ENCODE data around the gene CNNM3.
"Not testable (repeated sequence)": the region's sequence is repeated elsewhere in the genome, so short reads cannot be mapped to it uniquely, and the experiment has no call there.

The CNNM3 gene

DNA sequence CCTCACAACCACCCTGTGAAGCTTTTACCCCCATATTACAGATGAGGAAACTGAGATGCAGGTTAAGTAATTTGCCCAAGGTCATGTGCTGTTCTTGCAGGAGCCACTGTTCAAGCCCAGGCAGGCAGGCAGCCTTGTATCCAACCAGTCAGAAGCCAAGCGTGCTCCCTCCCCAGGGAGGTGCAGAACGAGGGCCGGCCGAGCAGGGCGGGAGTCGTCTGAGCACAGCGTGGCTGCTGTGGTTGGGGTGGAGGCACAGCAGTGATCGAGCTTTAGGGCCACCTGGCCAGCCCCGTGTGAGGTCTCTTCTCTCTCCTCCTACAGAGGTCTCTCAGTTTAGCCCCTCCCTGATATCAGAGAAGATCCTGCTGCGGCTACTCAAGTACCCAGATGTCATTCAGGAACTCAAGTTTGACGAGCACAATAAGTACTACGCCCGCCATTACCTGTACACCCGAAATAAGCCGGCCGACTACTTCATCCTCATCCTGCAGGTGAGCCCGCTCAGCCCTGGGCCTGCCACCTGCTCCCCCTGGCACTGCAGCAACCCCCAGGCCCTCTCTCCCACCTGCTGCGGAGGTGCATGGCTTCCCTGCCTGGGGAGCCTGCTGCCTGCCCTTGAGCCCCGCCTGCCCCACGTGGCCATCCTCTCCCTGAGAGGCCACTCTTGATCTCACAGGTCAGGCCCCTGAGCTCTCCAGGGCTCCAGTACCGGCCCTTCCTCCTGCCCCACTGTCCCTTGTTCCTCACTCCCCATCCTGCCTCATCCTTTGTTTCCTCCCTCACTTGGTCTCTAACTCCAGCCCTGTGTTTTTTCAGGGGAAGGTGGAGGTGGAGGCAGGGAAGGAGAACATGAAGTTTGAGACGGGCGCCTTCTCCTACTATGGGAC is 17.1 kb upstream of the CNNM3 start:
- in situ Hi-C loops (cut with MboI; ENCODE audit: low sequenced_read_pairs), result no loop called here

DNA sequence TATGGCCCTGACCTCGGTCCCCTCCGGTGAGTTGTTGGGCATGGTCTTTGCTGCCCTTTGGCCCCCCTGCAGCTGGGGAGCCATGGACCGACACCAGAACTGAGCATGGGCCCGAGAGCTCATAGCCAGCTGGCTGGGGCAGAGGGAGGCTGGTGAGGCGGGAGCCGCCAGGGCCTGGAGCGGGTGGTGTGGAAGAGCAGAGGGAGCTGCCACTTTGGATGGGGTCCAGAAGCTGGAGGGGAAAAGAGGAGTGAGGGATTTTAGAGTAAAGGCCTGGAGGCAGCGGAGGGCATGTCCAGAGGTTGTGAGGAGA is 16.5 kb upstream of the CNNM3 start:
- in situ Hi-C loops (cut with MboI; ENCODE audit: low sequenced_read_pairs), result no loop called here

DNA sequence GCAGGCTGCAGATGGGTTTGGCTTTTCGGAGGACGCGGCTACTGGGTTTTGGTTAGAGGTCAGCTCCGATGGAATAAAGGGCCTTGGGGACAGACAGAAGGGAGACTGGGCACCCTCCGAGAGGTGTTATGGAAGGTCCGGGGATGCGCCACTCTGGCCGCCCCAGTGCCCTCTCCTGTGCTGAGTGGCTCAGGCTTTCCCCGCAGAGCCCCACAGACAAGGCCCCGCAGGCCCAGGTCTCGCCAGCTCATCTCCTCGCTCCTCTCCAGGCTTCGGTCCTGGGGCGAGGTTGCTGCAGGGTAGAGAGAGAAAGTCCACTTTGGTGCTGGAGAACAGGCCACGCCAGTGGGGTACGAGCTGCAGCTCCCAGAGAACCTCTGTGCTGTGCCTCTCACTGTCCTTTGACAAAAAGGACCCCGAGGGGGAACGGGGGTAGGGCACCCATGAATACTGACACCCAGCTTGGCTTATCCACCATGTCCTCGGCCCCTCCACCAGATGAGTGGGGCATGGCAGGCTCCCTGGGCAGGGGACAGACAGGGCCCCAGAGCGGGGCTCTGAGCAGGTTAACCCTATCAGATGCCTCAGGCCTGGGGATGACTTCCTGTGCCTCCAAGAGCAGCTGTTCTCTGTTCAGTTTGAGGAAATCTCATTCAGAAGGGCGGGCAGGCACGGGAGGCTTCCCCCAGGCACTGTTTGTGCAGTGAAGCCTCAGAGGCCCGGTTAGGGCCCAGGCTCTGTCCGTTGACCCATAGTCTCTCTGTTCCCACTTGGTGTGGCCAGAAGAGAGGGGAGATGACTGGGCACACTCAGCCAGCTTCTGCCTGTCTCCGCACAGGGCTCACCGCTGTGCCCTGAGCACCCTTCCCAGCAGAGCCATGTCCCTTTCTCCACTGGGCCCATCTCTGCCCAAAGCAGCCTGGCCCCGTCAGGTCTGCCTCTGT is 15.7 kb upstream of the CNNM3 start:
- in situ Hi-C loops (cut with MboI; ENCODE audit: low sequenced_read_pairs), result no loop called here

DNA sequence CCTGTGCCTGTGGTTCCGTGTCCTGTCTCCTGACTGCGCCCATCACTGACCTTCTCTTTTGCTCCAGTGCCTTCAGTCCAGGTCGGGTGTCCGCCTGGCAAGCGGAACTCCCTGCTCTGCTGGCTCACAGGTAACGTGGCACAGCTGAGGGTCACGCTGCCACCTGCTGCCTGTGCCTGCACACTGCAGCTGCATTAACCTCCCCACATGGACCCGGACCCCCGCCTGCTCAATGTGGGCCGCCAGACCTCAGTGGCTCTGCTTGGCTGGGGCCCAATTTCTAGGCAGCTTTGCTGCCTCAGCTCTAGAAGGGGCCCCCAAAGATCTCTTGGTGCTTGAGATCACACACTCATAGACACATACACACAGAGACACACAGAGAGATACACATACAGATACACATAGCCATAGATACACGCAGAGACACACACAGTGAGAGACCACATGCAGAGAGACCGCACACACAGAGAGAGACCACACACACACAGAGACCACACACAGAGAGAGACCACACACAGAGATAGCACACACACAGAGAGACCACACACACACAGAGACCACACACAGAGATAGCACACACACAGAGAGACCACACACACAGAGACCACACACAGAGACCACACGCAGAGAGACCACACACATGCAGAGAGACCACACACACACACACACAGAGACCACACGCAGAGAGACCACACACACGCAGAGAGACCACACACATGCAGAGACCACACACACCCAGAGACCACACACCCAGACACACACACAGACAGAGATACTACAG is 14.9 kb upstream of the CNNM3 start:
- in situ Hi-C loops (cut with MboI; ENCODE audit: low sequenced_read_pairs), result no loop called here

DNA sequence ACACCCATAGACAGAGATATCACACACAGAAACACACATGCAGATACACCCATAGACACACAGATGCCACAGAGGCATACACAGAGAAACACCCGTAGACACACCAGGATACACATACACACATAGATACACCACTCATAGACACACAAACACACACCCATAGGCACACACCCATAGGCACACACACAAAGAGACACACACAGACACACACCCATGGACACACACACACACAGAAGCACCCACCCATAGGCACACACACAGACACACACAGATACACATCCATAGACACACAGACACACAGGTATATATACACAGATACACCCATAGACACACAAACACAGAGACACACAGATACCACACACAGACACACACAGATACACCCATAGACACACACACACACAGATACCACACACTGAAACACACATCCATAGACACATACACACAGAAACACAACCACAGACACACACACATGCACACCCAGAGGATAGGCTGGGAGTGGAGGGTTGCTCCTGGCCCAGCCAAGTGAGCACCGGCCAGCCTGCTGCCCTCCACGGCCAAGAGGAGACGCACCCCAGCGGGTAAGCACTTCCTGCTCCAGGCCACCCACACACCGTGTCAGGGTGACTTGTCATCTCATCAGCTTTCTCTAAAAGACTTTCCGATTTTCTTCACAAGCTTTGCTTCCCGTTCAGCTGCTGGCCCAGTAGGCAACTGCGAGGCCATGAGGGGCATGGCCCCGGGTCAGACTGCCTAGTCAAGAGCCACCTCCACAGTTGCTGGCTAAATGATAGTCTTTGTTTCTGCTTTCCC is 14.1 kb upstream of the CNNM3 start:
- in situ Hi-C loops (cut with MboI; ENCODE audit: low sequenced_read_pairs), result no loop called here

DNA sequence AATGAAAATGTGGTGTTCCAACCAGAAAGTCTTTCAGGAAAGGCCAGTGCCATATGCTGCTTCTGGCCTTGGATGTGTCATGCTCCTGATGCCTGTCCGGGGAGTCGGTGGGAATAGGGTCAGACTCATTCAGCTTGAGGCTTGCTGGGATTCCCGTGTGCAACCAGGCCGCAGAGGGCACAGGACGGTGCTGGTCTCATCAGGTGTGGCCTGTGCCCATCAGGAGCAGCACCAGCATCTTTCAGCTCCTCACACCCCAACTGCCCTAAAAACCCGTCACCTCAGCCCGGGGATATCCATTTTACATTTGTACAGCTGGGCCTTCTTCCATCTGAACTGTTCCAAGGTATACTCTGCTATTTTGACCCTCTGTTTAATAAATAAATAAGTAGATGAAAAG is 13.3 kb upstream of the CNNM3 start:
- in situ Hi-C loops (cut with MboI; ENCODE audit: low sequenced_read_pairs), result no loop called here

DNA sequence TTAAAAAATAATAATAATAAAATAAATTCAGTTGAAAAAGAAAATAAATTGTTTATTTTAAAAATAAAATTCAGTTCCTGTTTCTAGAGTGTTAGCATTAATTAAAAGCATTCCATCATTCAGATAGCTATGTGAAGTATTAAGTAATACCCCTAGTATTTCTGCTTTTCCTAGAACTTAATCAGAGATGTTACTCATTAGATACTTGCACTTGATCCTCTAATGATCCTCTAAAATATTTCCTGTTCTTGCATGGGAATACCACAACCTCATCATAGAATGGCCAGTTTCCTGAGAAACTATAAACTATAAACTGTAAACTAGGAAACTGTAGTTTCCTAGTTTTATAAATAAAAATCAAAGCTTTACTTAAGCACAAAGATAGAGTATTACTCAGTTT is 11.1 kb upstream of the CNNM3 start:
- in situ Hi-C loops (cut with MboI; ENCODE audit: low sequenced_read_pairs), result no loop called here

DNA sequence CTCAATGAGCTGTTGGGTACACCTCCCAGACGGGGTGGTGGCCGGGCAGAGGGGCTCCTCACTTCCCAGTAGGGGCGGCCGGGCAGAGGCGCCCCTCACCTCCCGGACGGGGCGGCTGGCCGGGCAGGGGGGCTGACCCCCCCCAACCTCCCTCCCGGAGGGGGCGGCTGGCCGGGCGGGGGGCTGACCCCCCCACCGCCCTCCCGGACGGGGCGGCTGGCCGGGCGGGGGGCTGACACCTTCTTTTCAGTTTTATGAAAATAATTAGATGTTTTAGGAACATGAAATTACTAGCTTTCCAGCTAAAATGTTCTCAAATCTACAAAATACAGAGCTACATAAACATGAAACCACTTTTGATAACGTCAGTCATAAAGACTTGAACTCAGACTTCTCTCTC is 10.1 kb upstream of the CNNM3 start:
- in situ Hi-C loops (cut with MboI; ENCODE audit: low sequenced_read_pairs), result not testable (repeated sequence)

DNA sequence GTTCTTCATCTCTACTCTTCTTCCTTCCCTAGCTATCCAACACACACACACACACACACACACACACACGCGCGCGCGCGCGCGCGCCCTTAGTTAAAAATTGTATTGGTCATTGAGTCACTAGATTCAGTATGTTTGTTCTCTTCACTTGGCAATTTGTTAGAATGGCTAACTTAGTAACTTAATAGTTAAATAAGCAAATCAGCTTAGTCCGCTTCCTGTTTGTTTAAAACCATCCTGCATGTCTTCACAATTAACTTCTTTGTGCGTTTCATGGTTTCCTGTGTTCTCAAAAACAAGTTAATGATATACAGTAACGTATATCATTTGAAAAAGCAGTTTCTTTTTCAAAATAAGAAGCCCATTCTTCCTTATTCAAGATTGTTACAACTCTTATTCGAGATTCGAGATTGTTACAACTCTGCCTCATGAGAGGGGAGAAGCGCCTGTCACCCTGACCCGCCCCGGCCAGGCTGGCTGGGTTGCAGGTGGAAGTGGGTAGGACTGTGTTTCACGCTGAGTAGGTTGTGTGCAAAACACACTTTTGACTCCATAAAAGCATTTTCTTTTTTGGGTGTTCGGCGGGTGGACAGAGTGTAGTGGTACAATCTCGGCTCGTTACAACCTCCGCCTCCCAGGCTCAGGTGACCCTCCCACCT is 9.5 kb upstream of the CNNM3 start:
- in situ Hi-C loops (cut with MboI; ENCODE audit: low sequenced_read_pairs), result no loop called here

DNA sequence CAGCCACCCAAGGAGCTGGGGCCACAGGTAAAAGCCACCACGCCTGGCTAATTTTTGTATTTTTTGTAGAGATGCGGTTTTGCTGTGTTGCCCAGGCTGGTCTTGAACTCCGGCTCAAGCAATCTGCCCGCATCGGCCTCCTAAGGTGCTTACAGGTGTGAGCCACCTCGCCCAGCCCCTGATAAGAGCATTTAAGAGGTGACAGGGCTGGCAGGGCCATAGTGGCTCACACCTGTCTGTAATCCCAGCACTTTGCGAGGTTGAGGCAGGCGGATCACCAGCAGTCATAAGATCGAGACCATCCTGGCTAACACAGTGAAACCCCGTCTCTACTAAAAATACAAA is 9.0 kb upstream of the CNNM3 start:
- in situ Hi-C loops (cut with MboI; ENCODE audit: low sequenced_read_pairs), result no loop called here

DNA sequence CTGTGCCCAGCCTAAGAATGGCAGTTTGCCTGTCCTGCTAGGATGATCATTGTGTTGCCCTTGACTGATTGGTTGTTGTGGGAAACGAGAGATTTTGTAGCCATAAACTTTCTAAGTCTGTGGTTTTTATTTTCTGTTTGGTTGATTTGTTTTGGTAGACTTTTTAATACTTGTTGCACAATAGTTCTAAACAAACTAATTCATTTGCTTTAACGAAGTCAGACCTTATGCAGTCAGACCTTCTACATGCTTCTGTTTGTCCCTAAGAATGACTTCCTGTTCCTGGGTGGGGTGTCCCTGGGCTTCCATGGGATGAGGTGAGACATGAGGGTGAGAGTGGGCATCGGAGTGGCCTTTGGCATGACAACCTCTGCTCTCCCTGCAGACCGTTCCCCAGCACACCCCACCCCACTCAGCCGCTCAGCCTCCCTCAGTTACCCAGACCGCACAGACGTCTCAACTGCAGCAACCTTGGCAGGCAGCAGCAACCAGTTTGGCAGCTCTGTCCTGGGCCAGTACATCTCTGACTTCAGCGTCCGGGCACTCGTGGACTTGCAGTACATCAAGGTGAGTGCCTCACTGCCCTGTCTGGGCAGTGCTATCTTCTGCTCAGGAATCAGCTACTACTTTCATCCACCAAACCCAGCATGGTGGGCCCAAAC is 7.8 kb upstream of the CNNM3 start:
- in situ Hi-C loops (cut with MboI; ENCODE audit: low sequenced_read_pairs), result no loop called here

DNA sequence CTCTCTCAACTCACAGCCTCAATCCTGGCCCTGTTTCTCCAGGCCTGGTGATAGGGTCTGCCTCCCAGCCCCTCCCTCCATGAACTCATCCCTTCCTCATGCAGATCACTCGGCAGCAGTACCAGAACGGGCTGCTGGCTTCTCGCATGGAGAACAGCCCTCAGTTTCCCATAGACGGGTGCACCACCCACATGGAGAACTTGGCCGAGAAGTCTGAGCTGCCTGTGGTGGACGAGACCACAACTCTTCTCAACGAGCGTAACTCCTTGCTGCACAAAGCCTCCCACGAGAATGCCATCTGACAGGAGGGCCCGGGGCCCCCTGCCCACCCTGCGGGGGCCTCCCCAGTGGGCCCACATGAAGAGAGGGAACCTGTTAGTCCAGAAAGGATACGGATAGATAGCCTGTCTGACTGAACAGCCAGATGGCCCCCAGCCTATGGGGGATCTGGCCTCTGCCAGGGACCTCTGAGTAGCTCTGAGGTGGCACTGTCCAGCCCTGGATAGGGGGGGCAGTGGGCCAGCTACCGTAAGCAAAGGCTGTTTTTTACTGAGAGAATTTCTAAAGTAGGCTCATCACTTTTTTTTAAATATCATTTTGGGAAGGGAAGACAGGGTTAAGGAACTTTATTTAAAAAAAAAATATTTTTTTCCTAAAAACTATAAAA is 6.7 kb upstream of the CNNM3 start:
- in situ Hi-C loops (cut with MboI; ENCODE audit: low sequenced_read_pairs), result no loop called here

DNA sequence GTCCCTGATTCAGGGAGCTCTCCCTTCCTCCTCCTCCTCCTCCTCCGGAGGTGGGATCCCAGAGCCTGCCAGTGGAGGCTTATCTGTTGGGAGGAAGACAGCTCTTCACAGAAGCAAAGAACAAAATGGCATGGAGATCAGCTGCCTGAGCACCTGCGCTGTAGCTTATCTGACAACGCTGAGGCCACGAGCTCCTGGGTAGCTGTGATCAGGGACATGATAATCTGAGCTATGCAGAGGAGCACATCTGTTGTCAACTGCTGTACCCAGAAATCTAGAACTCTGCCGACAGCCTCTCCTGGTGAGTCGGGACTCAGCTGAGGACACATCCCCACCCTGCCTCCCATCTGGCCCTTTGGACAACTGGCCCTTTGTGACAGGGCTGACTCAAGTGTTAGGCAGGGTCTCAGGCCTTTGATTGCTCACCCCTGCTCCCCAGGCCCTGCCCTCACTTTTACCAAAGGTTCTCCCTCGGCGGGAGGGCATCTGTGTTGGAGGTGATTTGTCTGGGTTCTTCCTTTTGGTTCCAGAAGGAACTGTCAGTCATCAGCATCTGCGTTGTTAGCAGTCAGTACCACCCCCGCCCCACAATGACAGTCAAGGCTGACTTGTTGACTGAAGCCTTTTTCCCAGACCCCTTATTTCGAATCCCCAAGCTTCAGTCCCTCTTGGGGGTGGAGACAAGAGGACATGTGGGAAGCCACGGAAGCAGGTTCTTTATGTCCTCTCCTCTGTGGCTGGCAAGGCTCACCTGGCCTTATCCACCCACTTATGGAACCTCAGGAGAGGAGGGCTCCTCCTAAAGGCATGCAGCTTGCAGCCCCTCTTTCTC is 5.9 kb upstream of the CNNM3 start:
- in situ Hi-C loops (cut with MboI; ENCODE audit: low sequenced_read_pairs), result no loop called here

DNA sequence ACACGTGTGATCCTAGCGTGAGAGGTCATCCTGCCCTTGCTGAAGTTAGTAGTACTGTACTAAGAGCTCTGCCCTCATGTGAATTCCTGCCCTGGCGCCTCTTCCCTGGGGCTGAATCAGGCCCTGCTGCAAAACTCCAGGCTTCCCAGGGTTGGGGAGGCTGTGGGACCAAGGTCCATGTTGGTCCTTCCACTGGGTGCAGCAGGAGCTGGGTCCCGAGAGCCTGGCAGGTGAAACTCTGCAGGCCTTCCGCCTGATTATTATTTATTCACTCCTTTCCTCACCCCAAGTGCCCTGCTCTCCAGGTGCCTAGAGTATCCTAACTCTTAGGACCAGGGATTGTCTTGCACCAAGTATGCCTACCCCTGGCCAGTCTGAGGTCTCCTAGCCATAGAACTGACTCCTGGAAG is 5.3 kb upstream of the CNNM3 start:
- in situ Hi-C loops (cut with MboI; ENCODE audit: low sequenced_read_pairs), result no loop called here

DNA sequence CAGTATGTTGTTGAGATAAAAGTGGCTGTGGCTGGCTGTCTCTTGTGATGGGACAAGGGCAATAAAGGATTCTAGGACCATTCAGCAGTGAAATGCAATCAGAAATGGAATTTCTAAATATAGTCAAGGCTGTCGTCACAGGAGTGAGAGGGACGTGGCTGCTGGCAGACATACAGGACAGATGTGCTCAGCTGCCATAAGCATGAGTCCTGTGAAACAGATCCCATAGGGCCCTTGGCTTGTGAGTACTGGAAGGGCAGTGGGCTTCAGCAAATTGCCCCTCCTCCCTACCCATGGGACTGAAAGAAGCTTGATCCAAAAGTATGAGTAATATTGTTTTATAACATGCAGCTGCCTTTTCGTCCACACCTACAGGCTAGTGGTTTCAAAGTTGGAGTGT is 4.2 kb upstream of the CNNM3 start:
- in situ Hi-C loops (cut with MboI; ENCODE audit: low sequenced_read_pairs), result no loop called here

DNA sequence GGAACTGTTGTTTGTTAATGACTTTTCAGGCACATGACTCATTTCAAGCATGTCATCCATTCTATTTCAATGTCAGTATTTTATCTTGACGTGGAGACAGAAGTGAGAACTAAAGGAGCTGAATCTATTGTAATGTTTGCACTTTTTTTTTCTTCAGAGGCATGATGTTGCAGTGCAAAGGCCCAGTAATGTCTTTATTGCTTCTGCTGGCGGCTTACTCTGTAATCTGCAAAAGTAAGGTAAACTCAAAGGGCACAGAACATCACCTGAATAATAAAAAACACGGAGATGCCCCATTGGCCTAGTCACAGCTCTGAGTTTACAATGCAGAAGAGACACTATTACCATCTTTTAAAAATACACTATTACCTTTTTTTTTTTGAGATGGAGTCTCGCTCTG is 2.4 kb upstream of the CNNM3 start:
- in situ Hi-C loops (cut with MboI; ENCODE audit: low sequenced_read_pairs), result no loop called here

DNA sequence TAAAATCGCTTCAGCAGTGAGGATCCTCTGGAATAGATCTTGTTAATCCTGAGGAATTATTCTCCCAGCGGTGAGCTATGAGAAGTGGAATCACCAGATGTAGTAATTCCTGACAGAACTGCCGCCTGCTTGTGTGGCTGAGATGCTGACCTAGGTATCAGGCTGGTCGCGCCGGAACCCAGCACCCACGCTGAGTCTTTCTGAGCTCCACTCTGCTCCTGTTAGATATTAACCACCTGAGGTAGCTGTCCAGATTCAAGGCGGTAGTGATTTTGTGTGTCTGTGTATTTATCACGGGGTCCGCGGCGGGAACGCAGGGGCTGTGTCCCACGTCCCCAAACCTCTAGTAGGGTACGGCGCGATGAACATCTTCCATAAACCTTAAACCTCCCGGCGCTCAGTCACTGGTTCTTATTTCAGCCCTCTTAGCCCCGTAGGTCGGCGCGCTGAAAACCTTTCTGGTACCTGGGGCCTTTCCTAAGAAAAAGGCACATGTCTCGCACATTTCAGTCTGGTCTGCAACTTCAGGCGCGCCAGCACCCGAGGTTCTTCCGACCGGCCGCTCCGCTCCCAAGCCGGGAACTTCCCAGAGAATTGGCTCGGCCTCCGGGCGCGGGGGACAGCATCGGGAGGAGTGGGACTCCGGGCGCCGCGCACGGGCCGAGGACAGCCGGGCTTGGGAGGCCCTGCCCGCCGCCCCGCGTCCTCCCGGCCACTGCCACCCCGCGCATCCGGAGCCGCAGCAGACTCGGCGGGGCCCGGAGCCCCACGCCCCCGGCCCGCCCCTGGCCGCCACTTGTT is 542 bp upstream of the CNNM3 start:
- in situ Hi-C loops (cut with MboI; ENCODE audit: low sequenced_read_pairs), result no loop called here

Measured in hTERT RPE-1 (cell line).